ENCODE measurements around the gene SLCO4A1. TPM values are rescaled to one million over a fixed set of nuclear protein-coding genes. Genes with fewer than 3 reads are reported as not detected.

The SLCO4A1 gene
- total RNA-seq, 4 donors from 2014 or later, result 1.8 to 51.2 (median 29.9) TPM

DNA sequence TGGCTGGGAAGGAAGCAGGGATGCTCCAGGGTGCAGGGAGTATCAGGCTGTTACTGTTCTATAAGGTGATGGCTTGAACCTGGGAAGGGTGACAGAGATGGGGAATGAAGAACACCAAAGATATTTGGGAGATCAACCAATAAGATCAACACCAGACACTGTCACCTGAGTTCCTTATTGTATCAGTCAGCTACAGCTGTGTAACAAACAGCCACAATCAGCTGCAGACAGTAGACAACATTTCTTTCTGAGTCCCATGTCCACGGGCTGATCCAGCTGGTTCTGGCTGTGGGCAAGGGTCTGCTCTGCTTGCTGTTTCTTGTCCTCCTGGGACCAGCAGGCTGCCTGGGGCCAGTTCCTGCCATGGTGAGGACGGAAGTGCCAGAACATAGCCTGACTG is 31.3 kb upstream of the SLCO4A1 start:
- intact Hi-C loops (cut with DNase I; ENCODE audit: low total_unique reads), result loop anchor here (10.0 kb wide), 1 partner anchor 106 kb away; no protein-coding TSS in a partner anchor

DNA sequence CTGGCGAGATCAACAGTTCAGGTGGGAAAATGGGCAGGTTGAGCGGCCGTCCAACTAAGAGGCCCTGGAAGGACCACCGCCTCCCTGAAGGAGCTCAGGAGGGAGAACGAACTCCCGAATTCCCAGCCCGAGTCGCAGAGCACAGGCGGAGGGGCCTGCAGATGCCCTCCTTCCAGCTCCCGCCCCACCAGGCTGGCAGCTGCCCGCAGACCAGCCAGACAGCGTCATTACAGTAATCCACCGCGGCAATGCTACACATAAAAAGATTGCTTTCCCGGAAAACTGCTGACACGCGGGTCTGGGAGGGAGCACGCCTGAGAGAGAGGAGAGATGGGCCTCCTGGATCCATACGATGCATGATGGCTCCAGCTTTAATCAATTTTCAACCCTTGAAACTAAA is 30.5 kb upstream of the SLCO4A1 start:
- no peaks in the 10 kb centered on the region for H3K9me3 ChIP-seq
- H3K4me3 ChIP-seq, result no peak overlapping the region
- DNase-seq, result no peak
- TF ChIP-seq, protein P1, sequence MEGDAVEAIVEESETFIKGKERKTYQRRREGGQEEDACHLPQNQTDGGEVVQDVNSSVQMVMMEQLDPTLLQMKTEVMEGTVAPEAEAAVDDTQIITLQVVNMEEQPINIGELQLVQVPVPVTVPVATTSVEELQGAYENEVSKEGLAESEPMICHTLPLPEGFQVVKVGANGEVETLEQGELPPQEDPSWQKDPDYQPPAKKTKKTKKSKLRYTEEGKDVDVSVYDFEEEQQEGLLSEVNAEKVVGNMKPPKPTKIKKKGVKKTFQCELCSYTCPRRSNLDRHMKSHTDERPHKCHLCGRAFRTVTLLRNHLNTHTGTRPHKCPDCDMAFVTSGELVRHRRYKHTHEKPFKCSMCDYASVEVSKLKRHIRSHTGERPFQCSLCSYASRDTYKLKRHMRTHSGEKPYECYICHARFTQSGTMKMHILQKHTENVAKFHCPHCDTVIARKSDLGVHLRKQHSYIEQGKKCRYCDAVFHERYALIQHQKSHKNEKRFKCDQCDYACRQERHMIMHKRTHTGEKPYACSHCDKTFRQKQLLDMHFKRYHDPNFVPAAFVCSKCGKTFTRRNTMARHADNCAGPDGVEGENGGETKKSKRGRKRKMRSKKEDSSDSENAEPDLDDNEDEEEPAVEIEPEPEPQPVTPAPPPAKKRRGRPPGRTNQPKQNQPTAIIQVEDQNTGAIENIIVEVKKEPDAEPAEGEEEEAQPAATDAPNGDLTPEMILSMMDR (IDR thresholded peaks at IDR 0.05), result no peak
- TF ChIP-seq POLR2A (IDR thresholded peaks at IDR 0.05), result no peak
- H3K27ac ChIP-seq, result no peak overlapping the region
- H3K27me3 ChIP-seq, result no peaks in the 10 kb centered on the region
- no peaks in the 10 kb centered on the region for H3K4me1 ChIP-seq
- intact Hi-C loops (cut with DNase I; ENCODE audit: low total_unique reads), result loop anchor here (10.0 kb wide), 1 partner anchor 107 kb away; no protein-coding TSS in a partner anchor
- H3K36me3 ChIP-seq, result no peaks in the 10 kb centered on the region

More for the DNA sequence above, 31.3 kb upstream of the SLCO4A1 start:
- no peak for DNase-seq
- Histone ChIP-seq H3K27me3 (no peaks in the 10 kb centered on the region), H3K27ac (no peak overlapping the region), H3K4me3 (no peak overlapping the region), H3K36me3 (no peaks in the 10 kb centered on the region), H3K9me3 (no peaks in the 10 kb centered on the region), H3K4me1 (no peaks in the 10 kb centered on the region)
- no peak for TF ChIP-seq POLR2A (IDR thresholded peaks at IDR 0.05)
- TF ChIP-seq, protein P1 (IDR thresholded peaks at IDR 0.05), result no peak

DNA sequence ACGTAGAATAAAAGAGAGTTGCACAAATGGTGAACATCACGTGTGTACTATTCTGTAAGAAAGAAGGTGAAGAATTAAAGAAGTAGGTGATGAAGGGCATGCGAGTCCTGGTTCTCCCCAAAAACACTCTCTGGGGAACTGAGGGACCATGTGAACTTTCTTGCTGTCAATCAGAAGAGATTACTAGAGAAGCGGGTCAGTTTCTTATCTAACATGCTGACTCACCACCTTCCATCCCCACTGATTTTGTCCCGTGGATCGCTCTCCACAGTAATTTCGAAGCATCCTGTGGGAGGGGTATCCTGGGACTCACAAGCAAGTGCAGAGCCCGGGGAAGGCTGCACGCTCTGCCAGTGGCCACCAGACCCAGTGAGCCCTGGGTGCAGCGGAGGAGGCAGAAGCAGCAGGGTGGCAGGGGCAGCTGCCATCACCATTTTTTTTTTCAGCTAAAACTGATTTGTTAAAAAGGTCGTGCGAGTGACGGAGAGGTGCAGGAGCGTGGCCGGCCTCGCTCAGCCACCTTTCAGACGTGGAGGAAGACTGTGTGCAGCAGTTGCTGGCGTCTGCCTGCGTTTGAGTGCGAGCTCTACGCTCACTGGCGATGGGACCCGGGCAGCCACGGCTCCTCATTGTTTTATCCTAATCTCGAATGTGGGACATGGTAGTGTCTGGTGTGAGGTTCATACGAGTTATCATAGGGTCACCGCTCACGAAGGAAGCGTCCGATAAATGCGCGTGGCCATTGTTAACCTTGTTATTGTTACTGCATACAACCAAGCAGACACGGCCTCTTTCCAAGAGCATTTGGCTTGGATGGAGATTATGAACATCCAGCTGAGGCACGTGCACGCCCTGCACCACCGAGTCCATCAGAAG is 28.0 kb upstream of the SLCO4A1 start:
- H3K4me1 ChIP-seq, result no peaks in the 10 kb centered on the region
- H3K9me3 ChIP-seq, result no peaks in the 10 kb centered on the region
- H3K27me3 ChIP-seq, result no peaks in the 10 kb centered on the region
- DNase-seq, result no peak
- intact Hi-C loops (cut with DNase I; ENCODE audit: low total_unique reads), result loop anchor here (10.0 kb wide), 1 partner anchor 110 kb away; no protein-coding TSS in a partner anchor
- H3K27ac ChIP-seq, result no peak overlapping the region
- H3K4me3 ChIP-seq, result no peak overlapping the region
- H3K36me3 ChIP-seq, result no peaks in the 10 kb centered on the region
- TF ChIP-seq, protein P1 (IDR thresholded peaks at IDR 0.05), result no peak
- no peak for TF ChIP-seq POLR2A (IDR thresholded peaks at IDR 0.05)

DNA sequence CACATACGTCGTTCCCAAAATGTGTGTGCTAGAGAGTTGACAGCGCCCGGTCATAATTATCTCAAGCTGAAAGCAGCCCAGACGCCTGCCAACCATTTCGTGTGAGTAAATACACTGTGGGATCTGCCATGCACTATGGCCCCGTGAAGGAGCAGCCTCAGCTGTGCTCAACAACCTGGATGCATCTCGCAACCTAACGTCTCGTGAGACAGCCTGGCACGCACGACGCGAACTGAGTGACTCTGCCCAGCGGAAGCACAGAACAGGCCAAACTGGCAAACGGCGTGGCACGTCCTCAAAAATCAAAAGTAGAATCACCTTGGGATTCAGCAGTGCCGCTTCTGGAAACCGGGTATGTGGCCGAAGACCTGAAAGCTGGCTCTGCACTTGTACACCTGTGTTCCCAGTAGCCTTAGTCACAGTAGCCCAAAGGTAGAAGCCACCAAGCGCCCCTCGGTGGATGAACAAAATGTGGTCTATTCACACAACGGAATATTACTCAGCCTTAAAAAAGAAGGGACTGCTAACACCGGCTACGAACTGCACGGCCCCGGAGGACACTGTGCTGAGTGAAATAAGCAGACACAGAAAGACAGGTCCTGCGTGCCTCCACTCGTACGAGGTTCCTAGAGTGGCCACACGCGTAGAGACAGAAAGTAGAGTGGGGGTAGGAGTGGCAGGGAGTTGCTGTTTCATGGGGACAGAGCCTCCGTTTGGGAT is 27.2 kb upstream of the SLCO4A1 start:
- no peak for DNase-seq
- H3K27me3 ChIP-seq, result no peaks in the 10 kb centered on the region
- intact Hi-C loops (cut with DNase I; ENCODE audit: low total_unique reads), result loop anchor here (10.0 kb wide), 1 partner anchor 110 kb away; no protein-coding TSS in a partner anchor
- no peak for TF ChIP-seq POLR2A (IDR thresholded peaks at IDR 0.05)
- TF ChIP-seq, protein P1 (IDR thresholded peaks at IDR 0.05), result no peak
- H3K27ac ChIP-seq, result no peak overlapping the region
- no peaks in the 10 kb centered on the region for H3K36me3 ChIP-seq
- no peaks in the 10 kb centered on the region for H3K4me1 ChIP-seq
- no peaks in the 10 kb centered on the region for H3K9me3 ChIP-seq
- no peak overlapping the region for H3K4me3 ChIP-seq

Data from uterus (tissue), 4 donors.